DOHH2 (cell line): ENCODE data around the gene LRRC1.

Experiments used
- CTCF ChIP-seq: fragments of 200-600 bp; sonication (generic); IDR thresholded peaks from one replicate; pipeline ENCODE4 v1.5.1; 2014; ENCODE audit warnings: antibody characterized with exemption, mild to moderate bottlenecking, low read depth, low read length; ENCODE audit not compliant: poor library complexity, severe bottlenecking
- EZH2phosphoT487 ChIP-seq: fragments of 200-600 bp; sonication (generic); IDR thresholded peaks from 2 replicates; pipeline ENCODE4 v1.6.1; 2017; ENCODE audit warnings: borderline replicate concordance, mild to moderate bottlenecking, antibody characterized with exemption, low read length, moderate library complexity, mixed read lengths

GRCh38 chr6:53889365-53889764 is 94.6 kb downstream of the LRRC1 start:
- TF ChIP-seq CTCF = no peak
- TF ChIP-seq EZH2phosphoT487 = no peak
